GM18505 (cell line): ENCODE measurements around the gene LAGE3.
"Not testable (repeated sequence)": the region's sequence is repeated elsewhere in the genome, so short reads cannot be mapped to it uniquely, and the experiment has no call there.

Experiments
- ATAC-seq: cut with Tn5 transposase; IDR thresholded peaks from one replicate; pipeline ENCODE4 v1.9.1; 2021; ENCODE audit not compliant: unreplicated experiment
- POLR2A ChIP-seq: IDR thresholded peaks from 4 replicates; pipeline ENCODE4 v1.6.1; 2011; ENCODE audit warnings: borderline replicate concordance; ENCODE audit not compliant: insufficient read depth, insufficient read length; ENCODE audit errors: extremely low read depth

The LAGE3 gene

GRCh38 chrX:154511761-154512160, 32.7 kb upstream of the LAGE3 start:
- no peak for ATAC-seq

GRCh38 chrX:154509455-154509854, 30.4 kb upstream of the LAGE3 start:
- no peak for ATAC-seq
- no peak for TF ChIP-seq POLR2A

More at GRCh38 chrX:154511761-154512160, 32.7 kb upstream of the LAGE3 start:
- TF ChIP-seq POLR2A: no peak

GRCh38 chrX:154508384-154508745, 29.3 kb upstream of the LAGE3 start:
- no peak for TF ChIP-seq POLR2A
- ATAC-seq: no peak

GRCh38 chrX:154507673-154508383, 28.7 kb upstream of the LAGE3 start:
- no peak for TF ChIP-seq POLR2A
- no peak for ATAC-seq

GRCh38 chrX:154506483-154507332, 27.6 kb upstream of the LAGE3 start:
- no peak for TF ChIP-seq POLR2A
- ATAC-seq: no peak

- no peak for ATAC-seq
- TF ChIP-seq POLR2A: no peak
Observed at GRCh38 chrX:154505734-154506133, 26.7 kb upstream of the LAGE3 start.

- no peak for TF ChIP-seq POLR2A
- ATAC-seq: no peak
Observed at GRCh38 chrX:154502989-154503388, 23.9 kb upstream of the LAGE3 start.

- no peak for ATAC-seq
- no peak for TF ChIP-seq POLR2A
Observed at GRCh38 chrX:154502098-154502497, 23.0 kb upstream of the LAGE3 start.

- not testable (repeated sequence) for ATAC-seq
Observed at GRCh38 chrX:154501423-154501822, 22.3 kb upstream of the LAGE3 start.

GRCh38 chrX:154496591-154497137, 17.6 kb upstream of the LAGE3 start:
- ATAC-seq: not testable (repeated sequence)

- no peak for TF ChIP-seq POLR2A
- no peak for ATAC-seq
Observed at GRCh38 chrX:154495472-154495922, 16.4 kb upstream of the LAGE3 start.

- TF ChIP-seq POLR2A: no peak
- ATAC-seq: no peak
Observed at GRCh38 chrX:154494715-154495114, 15.6 kb upstream of the LAGE3 start.

- TF ChIP-seq POLR2A: peak; percentile 95
- peak; percentile 80 for ATAC-seq
Observed at GRCh38 chrX:154490414-154491083, 11.5 kb upstream of the LAGE3 start, which contains the start of gene SLC10A3. Gene SLC10A3 (minus strand): TSS chrX:154490629. CDS start chrX:154488940, 1,689 bp downstream.
